H1 (cell line): ENCODE data around the gene BCAS3. TPM values are rescaled to one million over a fixed set of nuclear protein-coding genes. Genes with fewer than 3 reads are reported as not detected.

Experiments
- CTCF ChIA-PET: fragments of 300-600 bp; sonication (Branson Sonifier 250); formaldehyde crosslinking; loops from one replicate; lab custom pipeline; 2021; ENCODE audit not compliant: partially characterized antibody; lab: Charles Lee
- POLR2A ChIA-PET: fragments of 300-600 bp; sonication (Branson Sonifier 250); formaldehyde crosslinking; loops from one replicate; lab custom pipeline; 2021; ENCODE audit warnings: inconsistent platforms; ENCODE audit not compliant: partially characterized antibody; lab: Charles Lee
- DNase-seq, 2 experiments: peaks; one replicate each; pipeline versions ENCODE4 v3.0.0 to v3.0.0-alpha.2; 2010 to 2022; ENCODE audit warnings: low spot score in 2 of 2, low read depth in 1 of 2, mixed read lengths in 1 of 2
- FAIRE-seq: peaks from 2 replicates; lab custom pipeline; 2011; peaks lifted over from hg19 to GRCh38; lab: Jason Lieb, UNC
- H2AFZ ChIP-seq: 2 replicates; pipeline ENCODE4 v1.8.1; 2012; ENCODE audit warnings: low read length, inconsistent platforms
- H2AK5ac ChIP-seq: 2 replicates; pipeline ENCODE4 v1.6.1; 2013; ENCODE audit warnings: low read depth, low read length
- H2BK120ac ChIP-seq: replicated peaks from 2 replicates; pipeline ENCODE3; 2013; ENCODE audit warnings: low read depth, low read length, inconsistent platforms
- H2BK12ac ChIP-seq: 2 replicates; pipeline ENCODE4 v1.6.1; 2013; ENCODE audit warnings: low read depth, low read length
- H2BK15ac ChIP-seq: 2 replicates; pipeline ENCODE4 v1.6.1; 2013; ENCODE audit warnings: low read length
- H2BK20ac ChIP-seq: 2 replicates; pipeline ENCODE4 v1.6.1; 2013; ENCODE audit warnings: low read length
- H2BK5ac ChIP-seq: 2 replicates; pipeline ENCODE4 v1.6.1; 2013; ENCODE audit warnings: low read depth, low read length
- H3K14ac ChIP-seq: 2 replicates; pipeline ENCODE4 v1.6.1; 2013; ENCODE audit warnings: inconsistent platforms; ENCODE audit not compliant: insufficient read length
- H3K18ac ChIP-seq: 2 replicates; pipeline ENCODE4 v1.6.1; 2013; ENCODE audit warnings: low read length; ENCODE audit errors: extremely low read depth
- H3K23ac ChIP-seq: 2 replicates; pipeline ENCODE4 v1.6.1; 2013; ENCODE audit warnings: inconsistent platforms; ENCODE audit not compliant: insufficient read length
- H3K23me2 ChIP-seq: 2 replicates; pipeline ENCODE4 v1.6.1; 2013; ENCODE audit warnings: low read depth, low read length
- H3K27ac ChIP-seq: 2 replicates; pipeline ENCODE4 v1.6.1; 2011; ENCODE audit warnings: low read depth, low read length, inconsistent platforms
- H3K27me3 ChIP-seq, 4 experiments: replicated peaks in 1 of 4; 1 replicate in 1 of 4; 2 replicates in 3 of 4; pipeline versions ENCODE4 v1.6.1 to v1.8.1; 2011 to 2013; ENCODE audit warnings: low read length in 3 of 4, mild to moderate bottlenecking in 3 of 4, inconsistent platforms in 2 of 4, mixed read lengths in 2 of 4, moderate library complexity in 1 of 4; ENCODE audit not compliant: control insufficient read depth in 3 of 4, insufficient read depth in 3 of 4; ENCODE audit errors: extremely low read depth in 1 of 4
- H3K36me3 ChIP-seq, 4 experiments: 2 replicates each; pipeline versions ENCODE4 v1.6.1 to v1.8.1; 2011 to 2013; ENCODE audit warnings: mild to moderate bottlenecking in 4 of 4, low read length in 3 of 4, moderate library complexity in 2 of 4, control low read depth in 1 of 4, inconsistent platforms in 1 of 4; ENCODE audit not compliant: insufficient read depth in 4 of 4, control insufficient read depth in 2 of 4
- H3K4ac ChIP-seq: replicated peaks from 2 replicates; pipeline ENCODE3; 2013; ENCODE audit warnings: low read length, low read depth, mixed read lengths, inconsistent platforms; ENCODE audit not compliant: insufficient read length
- H3K4me1 ChIP-seq, 4 experiments: replicated peaks in 1 of 4; 1 replicate in 1 of 4; 2 replicates in 3 of 4; pipeline versions ENCODE4 v1.6.1 to v1.8.1; 2011 to 2013; ENCODE audit warnings: low read length in 3 of 4, inconsistent platforms in 2 of 4, mixed read lengths in 1 of 4; ENCODE audit not compliant: insufficient read depth in 4 of 4, control insufficient read depth in 3 of 4
- H3K4me2 ChIP-seq, 2 experiments: 2 replicates each; pipeline versions ENCODE4 v1.6.1 to v1.8.1; 2011 to 2013; ENCODE audit warnings: low read depth in 2 of 2, low read length in 2 of 2, control low read depth in 1 of 2, inconsistent platforms in 1 of 2, mild to moderate bottlenecking in 1 of 2; ENCODE audit not compliant: insufficient read depth in 1 of 2
- H3K4me3 ChIP-seq, 4 experiments: fragments of 200-600, 300-600 bp in 1 of 4; sonication (generic), shearing (Covaris generic), sonication (Bioruptor Twin) in 1 of 4; 2 replicates each; pipeline versions ENCODE4 v1.5.1 to v1.8.1; 2011 to 2016; ENCODE audit warnings: low read length in 4 of 4, low read depth in 3 of 4, control low read depth in 2 of 4, inconsistent platforms in 2 of 4, mild to moderate bottlenecking in 2 of 4, mixed read lengths in 1 of 4, moderate library complexity in 1 of 4; ENCODE audit not compliant: insufficient read depth in 2 of 4; ENCODE audit errors: extremely low read depth in 1 of 4
- H3K56ac ChIP-seq: replicated peaks from 2 replicates; pipeline ENCODE3; 2013; ENCODE audit warnings: low read depth, mild to moderate bottlenecking, mixed read lengths, low read length, inconsistent platforms; ENCODE audit not compliant: insufficient read length
- H3K79me1 ChIP-seq: 2 replicates; pipeline ENCODE4 v1.6.1; 2013; ENCODE audit warnings: low read depth, low read length, control low read depth
- H3K79me2 ChIP-seq, 2 experiments: 2 replicates each; pipeline versions ENCODE4 v1.6.1 to v1.8.1; 2012 to 2013; ENCODE audit warnings: low read length in 2 of 2, mild to moderate bottlenecking in 2 of 2, inconsistent platforms in 1 of 2; ENCODE audit not compliant: insufficient read depth in 2 of 2, control insufficient read depth in 1 of 2
- H3K9ac ChIP-seq, 4 experiments: replicated peaks in 1 of 4; 1 replicate in 1 of 4; 2 replicates in 3 of 4; pipeline versions ENCODE4 v1.6.1 to v1.8.1; 2011 to 2013; ENCODE audit warnings: low read depth in 3 of 4, low read length in 3 of 4, control low read depth in 2 of 4, mild to moderate bottlenecking in 2 of 4, moderate library complexity in 2 of 4, inconsistent platforms in 1 of 4; ENCODE audit errors: extremely low read depth in 1 of 4
- H3K9me3 ChIP-seq, 2 experiments: 2 replicates each; pipeline versions ENCODE4 v1.6.1 to v1.8.1; 2012 to 2013; ENCODE audit warnings: mild to moderate bottlenecking in 2 of 2, moderate library complexity in 2 of 2, control low read depth in 1 of 2, inconsistent platforms in 1 of 2, low read depth in 1 of 2, low read length in 1 of 2, mixed read lengths in 1 of 2; ENCODE audit not compliant: insufficient read depth in 2 of 2
- H4K20me1 ChIP-seq, 2 experiments: replicated peaks in 1 of 2; 2 replicates each; pipeline versions ENCODE3 to v1.8.1; 2011 to 2013; ENCODE audit warnings: inconsistent platforms in 2 of 2, low read length in 2 of 2, mild to moderate bottlenecking in 1 of 2; ENCODE audit not compliant: insufficient read depth in 2 of 2, control insufficient read depth in 1 of 2
- H4K5ac ChIP-seq: 2 replicates; pipeline ENCODE4 v1.6.1; 2013; ENCODE audit warnings: low read length, low read depth, mixed read lengths, inconsistent platforms; ENCODE audit not compliant: insufficient read length
- H4K8ac ChIP-seq: 2 replicates; pipeline ENCODE4 v1.8.0; 2013; ENCODE audit warnings: mild to moderate bottlenecking, moderate library complexity, low read length, inconsistent platforms; ENCODE audit not compliant: insufficient read depth; ENCODE audit errors: extremely low read depth
- H4K91ac ChIP-seq: replicated peaks from 2 replicates; pipeline ENCODE3; 2013; ENCODE audit warnings: low read length, mixed read lengths, inconsistent platforms; ENCODE audit not compliant: insufficient read length
- ASH2L ChIP-seq: fragments of 200-600, 300-600 bp; sonication (generic); IDR thresholded peaks from one replicate; pipeline ENCODE4 v1.7.1; 2017; ENCODE audit warnings: low read length
- BCL11A ChIP-seq, 2 experiments: IDR thresholded peaks; one replicate each; pipeline ENCODE4 v1.6.1; 2011; ENCODE audit warnings: low read depth in 2 of 2, low read length in 2 of 2, mild to moderate bottlenecking in 2 of 2
- EZH2 ChIP-seq: fragments of 200-600 bp; sonication (generic); IDR thresholded peaks from 2 replicates; pipeline ENCODE4 v1.7.1; 2012; ENCODE audit warnings: low read depth, mild to moderate bottlenecking, moderate library complexity, low read length, inconsistent platforms; ENCODE audit not compliant: severe bottlenecking
- JUN ChIP-seq: IDR thresholded peaks from 2 replicates; pipeline ENCODE4 v1.6.1; 2011; ENCODE audit warnings: low read depth, mild to moderate bottlenecking, improper control_type of control experiment, low read length
- KDM4A ChIP-seq: IDR thresholded peaks from one replicate; pipeline ENCODE4 v1.7.1; 2012; ENCODE audit warnings: low read depth, mild to moderate bottlenecking, moderate library complexity, low read length, inconsistent platforms; ENCODE audit not compliant: severe bottlenecking
- KDM5A ChIP-seq: fragments of 200-600 bp; IDR thresholded peaks from 2 replicates; pipeline ENCODE4 v1.7.1; 2012; ENCODE audit warnings: mild to moderate bottlenecking, low read length, inconsistent platforms, mixed read lengths
- MAFK ChIP-seq: IDR thresholded peaks from 2 replicates; pipeline ENCODE4 v1.6.1; 2012; ENCODE audit warnings: low read depth, mild to moderate bottlenecking, improper control_type of control experiment, low read length
- RAD21 ChIP-seq, 2 experiments: IDR thresholded peaks in 1 of 2; conservative IDR thresholded peaks in 1 of 2; 2 replicates each; pipeline ENCODE4 v1.6.1; 2011; ENCODE audit warnings: low read depth in 2 of 2, low read length in 2 of 2, improper control_type of control experiment in 1 of 2, inconsistent platforms in 1 of 2, mild to moderate bottlenecking in 1 of 2, moderate library complexity in 1 of 2
- SAP30 ChIP-seq: fragments of 300-600 bp; sonication (generic); IDR thresholded peaks from 2 replicates; pipeline ENCODE4 v1.7.1; 2012; ENCODE audit warnings: low read length, moderate library complexity, mild to moderate bottlenecking, inconsistent platforms; ENCODE audit not compliant: insufficient read depth, insufficient replicate concordance
- SP1 ChIP-seq: IDR thresholded peaks from 2 replicates; pipeline ENCODE4 v1.6.1; 2011; ENCODE audit warnings: low read depth, low read length
- SUZ12 ChIP-seq: fragments of 200-600 bp; sonication (generic); IDR thresholded peaks from 2 replicates; pipeline ENCODE4 v1.6.1; 2012; ENCODE audit warnings: mild to moderate bottlenecking, inconsistent platforms, low read length, moderate library complexity, mixed read lengths
- TEAD4 ChIP-seq: IDR thresholded peaks from 2 replicates; pipeline ENCODE4 v1.6.1; 2012; ENCODE audit warnings: low read depth, low read length, inconsistent platforms, mixed read lengths
- YY1 ChIP-seq: IDR thresholded peaks from 2 replicates; pipeline ENCODE4 v1.6.1; 2011; ENCODE audit warnings: low read depth, mild to moderate bottlenecking, low read length
- WGBS, 2 experiments: shearing (Covaris generic) in 1 of 2; methylation state at CpG; one replicate each; pipeline versions ENCODE4 v1.1.6 to v1.1.7; 2013 to 2015; ENCODE audit warnings: low lambda C conversion rate in 2 of 2, mixed read lengths in 2 of 2, inconsistent platforms in 1 of 2, low coverage in 1 of 2, missing lambda C conversion rate in 1 of 2; ENCODE audit not compliant: insufficient replicate concordance in 2 of 2, insufficient coverage in 1 of 2, insufficient read length in 1 of 2; ENCODE audit errors: extremely low coverage in 1 of 2, missing lambda C conversion rate in 1 of 2; 5-methylcytosine and 5-hydroxymethylcytosine counted together
- polyA plus RNA-seq, 7 experiments: library from polyadenylated mRNA; depleted of rRNA in 3 of 7; stranded (reverse) in 5 of 7; unstranded in 2 of 7; fragments of >200 nt in 5 of 7; fragments of 200-250 nt in 2 of 7; gene quantifications; 1 replicate in 5 of 7; 2 replicates in 1 of 7; 4 replicates in 1 of 7; pipeline versions ENCODE4 v1.2.1 to v1.2.3, GENCODE V29; 2011 to 2013; ENCODE audit warnings: missing spikeins in 2 of 7, mixed read lengths in 2 of 7
- total RNA-seq: library from RNA; stranded (reverse); fragmentation: NEBNext Ultra II Directional; extraction: Animal tissue kit (Norgen Biotek cat#: 25700); gene quantifications from 2 replicates; pipeline ENCODE4 v1.2.1, GENCODE V29; 2021

BCAS3 gene
- total and polyA plus RNA-seq, 2 of the 8 experiments (the other 6 are each of a cell fraction or from before 2014, with no cell fraction given): 9.9 to 13.3 TPM

- Histone ChIP-seq H4K20me1 (peaks cover 36 to 42% of the 10 kb centered on the region in 2 experiments), H2BK5ac (no peak overlapping the region), H3K4me1 (peaks cover 0 to 44% (median 33%) of the 10 kb centered on the region in 4 experiments; a peak in 6 of 7 replicates), H3K36me3 (peaks cover 0 to 15% (median 0%) of the 10 kb centered on the region in 4 experiments; a peak in 1 of 8 replicates), H2AK5ac (no peak overlapping the region), H3K27me3 (peaks cover 98 to 100% (median 99%) of the 10 kb centered on the region in 4 experiments), H4K8ac (no peak overlapping the region), H2BK120ac (no peak overlapping the region), H4K5ac (no peak overlapping the region)
- 50% methylated on average over 1 of the region's 1 CpG; no CpG with 5 or more reads in 1 of the 2 experiments for WGBS, 2 experiments
- CTCF ChIA-PET: interaction anchor here (0.9 to 6.8 kb wide), 6 partner anchors 12 to 434 kb away, joined by 3 to 31 read pairs (median 3); no protein-coding TSS in a partner anchor
- TF ChIP-seq KDM5A (no peak), SUZ12 (no peak), TEAD4 (no peak), JUN (no peak), YY1 (no peak), BCL11A (IDR thresholded peaks at IDR 0.05; ENCODE audit: low read depth in 2 of 2, low read length in 2 of 2) (no peak), SAP30 (no peak), RAD21 (IDR thresholded peaks at IDR 0.05 in 1 of 2, conservative IDR thresholded peaks at IDR 0.05 in 1 of 2; ENCODE audit: low read depth in 2 of 2, low read length in 2 of 2) (no peak), KDM4A (no peak), SP1 (no peak), ASH2L (no peak), EZH2 (no peak), MAFK (no peak)
- TF ChIP-seq, all 59 proteins: peak for 0
- Histone ChIP-seq H2BK15ac (no peak overlapping the region), H3K18ac (no peak overlapping the region), H3K23ac (no peak overlapping the region), H3K79me1 (no peaks in the 10 kb centered on the region), H3K9me3 (no peaks in the 10 kb centered on the region; a peak in 1 of 4 replicates), H2BK20ac (no peak overlapping the region), H3K9ac (no peak overlapping the region), H3K4me2 (no peak overlapping the region), H3K14ac (no peak overlapping the region), H2AFZ (no peak overlapping the region), H3K27ac (no peak overlapping the region), H4K91ac (no peak overlapping the region), H3K56ac (no peak overlapping the region), H3K4me3 (no peak overlapping the region), H3K4ac (no peak overlapping the region), H2BK12ac (no peak overlapping the region), H3K23me2 (peaks cover 5% of the 10 kb centered on the region; the same call in 1 of the 2 replicates), H3K79me2 (no peaks in the 10 kb centered on the region)
- FAIRE-seq (no peak), DNase-seq (no peak)
- POLR2A ChIA-PET: interaction anchor here (1.0 kb wide), 1 partner anchor 51 kb away, joined by 3 read pairs; no protein-coding TSS in a partner anchor
Measured at GRCh38 chr17:61406537-61406845, 728.8 kb downstream of the BCAS3 start.
